Activated T-cell treated with anti-CD3 and anti-CD28 coated beads, Interleukin-2, amount 50 U/mL, for 48 hours (primary cell): ENCODE measurements around the gene IMMT.

ENCODE experiments used
- DNase-seq, 2 experiments: peaks; one replicate each; pipeline ENCODE4 v3.0.0-alpha.2; 2020

The IMMT gene

DNA sequence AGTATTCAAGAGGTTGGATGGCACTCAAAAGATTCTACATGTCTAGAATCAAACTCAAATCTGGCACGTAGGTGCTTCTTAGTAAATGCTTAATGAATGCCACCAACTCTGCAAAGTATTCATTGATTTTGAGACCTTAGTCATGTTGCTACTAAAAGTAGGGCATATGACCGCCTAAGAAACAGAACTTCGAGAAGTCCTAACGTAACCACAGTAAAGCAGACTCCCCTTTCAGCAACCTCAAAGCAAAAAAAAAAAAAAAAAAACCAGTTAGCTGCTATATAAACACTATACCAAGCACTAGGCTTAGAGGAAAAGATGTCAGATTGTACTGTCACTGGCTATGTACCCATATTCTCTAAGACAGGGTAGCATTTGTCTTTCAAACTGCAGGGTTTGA, 55.3 kb downstream of the IMMT start:
- no peak for DNase-seq

DNA sequence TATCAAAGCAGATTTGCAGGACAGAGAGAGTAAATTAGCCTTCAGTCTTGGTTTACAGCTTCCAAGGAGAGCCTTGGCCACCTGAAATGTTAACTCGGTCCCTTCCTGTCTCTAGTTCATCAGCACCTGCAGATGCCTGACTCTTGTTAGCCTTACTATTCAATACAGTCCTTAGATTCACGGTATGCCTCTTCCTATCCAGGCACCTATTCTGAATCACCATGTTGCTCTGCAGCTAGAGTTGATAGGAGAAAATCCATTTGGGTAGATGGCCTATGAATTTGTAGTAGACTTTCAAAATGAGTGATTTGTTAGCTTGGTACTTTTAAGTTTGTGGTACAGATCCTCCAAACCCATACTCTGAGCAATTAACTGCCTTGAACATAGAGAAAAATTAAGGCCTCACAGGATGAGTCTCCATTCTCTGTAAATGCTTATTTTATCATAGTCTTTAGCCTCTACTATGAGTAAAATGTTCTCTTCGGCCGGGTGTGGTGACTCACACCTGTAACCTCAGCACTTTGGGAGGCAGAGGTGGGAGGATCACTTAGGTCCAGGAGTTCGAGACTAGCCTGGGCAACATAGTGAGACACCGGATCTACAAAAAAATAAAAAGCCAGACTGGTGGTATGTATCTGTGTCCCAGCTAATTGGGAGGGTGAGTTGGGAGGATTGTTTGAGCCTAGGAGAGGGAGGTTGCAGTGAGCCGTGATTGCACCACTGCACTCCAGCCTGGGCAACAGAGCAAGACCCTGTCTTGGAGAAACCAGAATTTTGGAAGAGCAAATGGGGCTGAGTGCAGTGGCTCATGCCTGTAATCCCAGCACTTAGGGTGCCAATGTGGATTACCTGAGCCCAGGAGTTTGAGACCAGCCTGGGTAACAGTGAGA, 56.3 kb downstream of the IMMT start:
- DNase-seq: no peak

DNA sequence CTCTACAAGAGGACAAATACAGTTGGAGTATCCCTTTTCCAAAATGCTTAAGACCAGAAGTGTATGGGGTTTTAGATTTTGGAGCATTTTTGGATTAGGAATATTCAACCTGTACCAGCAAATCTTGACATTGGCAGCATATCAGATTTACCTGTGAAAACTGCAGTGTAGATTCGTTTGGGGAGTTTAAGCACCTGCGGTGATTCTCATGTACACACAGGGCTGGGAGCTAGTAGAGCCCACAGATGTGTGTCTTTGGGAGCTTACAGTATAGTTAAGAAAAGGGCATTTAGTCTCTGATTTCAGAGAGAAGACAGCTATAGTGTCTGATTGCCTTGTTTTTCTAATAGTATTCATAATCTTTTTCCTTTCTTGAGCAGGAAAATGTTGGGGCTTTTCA, 59.1 kb downstream of the IMMT start:
- DNase-seq: no peak

DNA sequence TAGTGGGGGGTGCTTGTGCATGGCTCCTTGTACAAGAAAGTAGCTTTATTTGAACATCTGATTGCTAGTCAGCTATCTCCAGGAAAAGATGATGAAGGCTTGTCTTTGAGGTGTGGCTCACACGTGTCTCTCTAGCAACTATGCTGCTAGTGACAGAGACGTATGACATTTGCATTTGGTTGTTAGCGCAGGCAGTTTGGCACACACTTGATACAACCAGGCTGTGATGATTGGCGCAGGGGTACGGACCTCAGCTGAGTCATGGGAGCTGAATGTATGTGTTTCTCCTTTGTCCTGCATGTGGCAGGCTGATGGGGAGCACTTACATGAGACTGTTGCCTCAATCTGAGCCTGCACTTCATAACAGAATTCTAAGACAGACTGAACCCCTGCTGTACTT, 59.6 kb downstream of the IMMT start:
- no peak for DNase-seq

DNA sequence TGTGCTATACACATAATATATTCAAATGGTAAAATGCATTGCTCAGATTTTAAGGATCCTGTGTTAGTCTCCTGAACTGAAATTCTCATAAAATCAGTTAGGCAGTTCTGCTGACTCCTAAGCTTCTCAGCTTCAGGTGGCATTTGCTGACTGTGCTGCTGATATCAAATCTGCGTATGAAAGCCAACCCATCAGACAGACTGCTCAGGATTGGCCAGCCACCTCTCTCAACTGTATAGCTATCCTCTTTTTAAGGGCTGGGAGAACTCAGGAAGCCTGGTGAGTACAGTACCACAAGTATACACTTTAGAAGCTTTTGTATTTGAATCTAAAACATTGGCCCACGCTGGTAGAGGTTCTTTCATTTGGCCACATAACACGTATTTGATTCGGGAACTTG, 60.6 kb downstream of the IMMT start:
- DNase-seq: no peak

DNA sequence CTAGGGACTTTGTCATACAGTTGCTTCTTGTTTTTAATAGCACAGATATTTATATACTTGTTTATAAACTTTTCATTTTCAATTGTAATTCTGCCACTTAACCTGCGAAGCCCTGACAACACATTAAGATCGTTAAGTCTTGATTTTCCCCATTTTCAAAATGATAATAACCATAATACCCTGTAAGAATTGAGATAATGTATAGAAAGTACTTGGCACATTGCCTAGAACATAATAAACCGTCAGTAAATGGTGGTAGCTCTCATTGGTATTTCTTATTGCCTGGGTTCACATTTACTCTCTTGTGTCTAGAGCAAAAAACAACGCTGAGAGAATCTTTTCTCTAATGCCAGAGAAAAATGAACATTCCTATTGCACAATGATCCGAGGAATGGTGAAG, 70.6 kb downstream of the IMMT start:
- no peak for DNase-seq

DNA sequence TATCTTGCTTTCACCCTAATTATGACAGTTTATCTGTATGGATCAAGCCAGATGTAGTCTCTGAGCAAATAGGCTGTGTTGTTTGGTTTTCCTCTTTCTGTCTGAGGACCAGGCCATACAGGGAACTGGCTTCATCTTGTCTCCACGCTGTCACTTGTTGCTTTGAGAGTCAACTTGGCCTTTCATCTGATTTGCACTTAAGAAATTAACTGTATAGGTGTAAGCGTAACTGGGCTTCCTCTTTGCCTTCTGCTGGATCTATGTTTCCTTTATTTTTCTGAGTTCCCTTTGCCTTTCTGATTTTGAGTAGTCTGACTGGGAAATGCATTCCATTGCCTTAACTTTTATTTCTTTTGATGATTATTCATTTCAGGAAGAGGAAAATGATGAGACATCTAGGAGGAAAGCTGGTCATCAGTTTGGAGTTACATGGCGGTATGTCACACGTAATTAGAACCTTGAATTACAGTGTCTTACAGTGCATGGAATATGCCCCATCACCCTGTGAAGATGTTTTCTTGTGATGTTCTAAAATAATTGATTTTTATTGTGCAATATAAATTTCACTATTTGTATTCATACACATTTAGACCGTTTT, 71.8 kb downstream of the IMMT start:
- no peak for DNase-seq

DNA sequence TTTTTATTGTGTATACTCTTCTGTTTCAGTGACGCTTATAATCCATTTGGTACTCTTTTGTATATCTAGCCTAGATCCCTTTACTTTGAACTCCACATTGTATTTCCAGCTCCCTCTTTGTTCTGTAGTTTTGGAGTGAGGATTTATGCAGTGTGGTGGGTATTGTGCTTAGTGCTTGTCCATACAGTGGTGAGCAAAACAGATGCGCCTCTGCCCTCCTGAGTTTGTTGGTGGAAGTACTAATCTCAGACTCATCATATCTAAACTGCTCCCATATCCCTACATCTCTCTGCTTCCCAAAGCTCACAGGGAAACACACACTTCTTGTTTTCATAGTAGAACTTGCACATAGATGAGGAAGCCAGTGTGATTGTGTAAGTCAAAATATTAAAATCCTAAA, 77.1 kb downstream of the IMMT start:
- no peak for DNase-seq

DNA sequence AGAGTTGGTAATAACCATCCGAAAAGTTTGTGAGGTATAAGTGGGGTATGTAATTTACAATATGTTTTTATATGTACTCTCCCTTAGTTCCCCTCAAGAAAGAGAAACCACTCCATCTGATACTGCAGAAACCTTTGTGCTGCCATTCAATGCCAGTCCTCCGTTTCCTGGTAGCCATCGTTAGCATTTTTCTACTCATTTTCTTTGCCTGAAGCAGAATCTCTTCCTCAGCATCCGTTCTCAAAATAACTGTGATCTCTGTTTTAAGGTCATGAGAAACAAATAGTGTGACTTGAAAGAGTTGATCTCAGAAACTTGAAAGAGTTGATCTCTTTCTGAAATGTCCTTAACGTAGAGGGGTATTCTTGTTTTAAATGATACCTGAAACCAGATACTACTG, 88.2 kb downstream of the IMMT start:
- no peak for DNase-seq

DNA sequence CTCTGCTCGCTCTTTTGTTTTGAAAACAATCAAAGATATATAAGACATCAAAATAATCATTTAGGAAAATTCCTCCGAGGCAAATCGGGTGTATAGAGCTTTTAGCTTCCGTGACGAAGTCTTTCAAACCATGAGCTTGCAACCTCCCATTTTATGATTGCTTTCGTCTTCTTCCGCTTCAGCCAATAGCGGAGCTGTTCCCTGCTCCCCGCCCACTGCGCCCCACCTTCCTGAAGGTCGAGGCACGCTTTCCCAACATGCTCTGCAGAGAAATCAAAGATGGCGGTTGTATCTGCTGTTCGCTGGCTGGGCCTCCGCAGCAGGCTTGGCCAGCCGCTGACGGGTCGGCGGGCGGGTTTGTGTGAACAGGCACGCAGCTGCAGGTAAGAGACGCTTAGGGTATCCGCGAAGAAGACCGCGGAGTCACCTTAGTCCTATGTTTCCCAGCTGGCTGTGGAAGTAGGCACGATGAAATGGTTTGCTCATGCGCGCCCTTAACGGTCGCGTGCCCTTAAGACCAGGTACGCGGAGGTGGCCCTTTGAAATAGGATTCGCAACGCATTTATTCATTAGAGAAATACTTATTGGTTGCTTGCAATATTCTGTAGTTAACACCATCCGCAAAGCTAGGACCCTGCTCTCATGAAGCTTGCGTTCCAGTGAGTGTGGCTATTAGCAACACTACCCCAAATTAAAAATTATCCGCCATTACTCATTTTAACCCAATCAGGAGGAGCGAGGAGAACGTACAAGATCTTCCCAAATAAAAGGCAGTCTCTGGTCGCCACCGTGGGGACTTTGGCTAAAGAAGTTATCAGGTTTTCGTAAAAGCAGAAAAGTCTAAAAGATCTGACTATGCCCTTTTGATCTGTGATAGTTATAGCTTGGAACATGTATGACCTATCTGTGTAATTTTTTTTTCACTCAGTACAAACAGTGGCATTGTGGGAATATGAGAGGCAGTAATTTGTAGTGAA, 89.0 kb downstream of the IMMT start, which contains the start of gene PTCD3:
TSS of gene PTCD3 (plus strand) at position 267 of the 977 bp plus-strand sequence. CDS start at position 280, 13 bp downstream.
- peak; percentile 94 to 95 for DNase-seq

DNA sequence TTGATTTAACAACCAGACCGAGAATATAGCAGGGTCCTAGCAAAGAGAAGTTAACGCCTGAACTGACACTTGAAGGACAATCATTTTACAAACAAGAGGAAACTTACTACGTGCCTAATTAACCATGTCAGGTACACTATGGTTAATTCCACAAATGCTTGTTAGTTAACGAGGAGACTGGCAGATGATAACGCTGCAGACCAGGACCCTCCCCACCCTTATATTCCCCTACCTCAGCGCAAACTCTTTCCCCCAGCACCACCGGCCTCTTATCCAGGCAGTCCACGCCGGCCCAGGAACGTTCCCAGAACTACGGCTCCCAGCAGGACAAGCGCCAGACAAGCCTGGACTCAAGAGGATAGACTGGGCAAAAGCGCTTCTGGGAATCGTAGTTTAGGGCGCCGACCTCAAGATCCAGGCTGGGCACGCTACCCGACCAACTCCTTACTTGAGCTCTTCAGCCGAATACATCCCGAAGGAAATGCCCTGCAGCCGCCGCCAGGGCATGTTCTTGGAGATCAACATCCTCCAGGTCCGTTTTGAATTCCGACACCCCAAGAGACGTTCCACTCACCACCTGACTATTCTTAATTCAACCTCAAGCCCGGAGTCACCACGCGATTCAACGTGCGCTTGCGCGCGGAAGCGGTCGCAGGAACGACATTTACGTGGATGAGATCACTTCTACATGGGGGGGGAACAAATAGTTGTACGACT, 89.9 kb downstream of the IMMT start, which contains the start of gene POLR1A:
TSS of gene POLR1A (minus strand) at position 635 of the 717 bp plus-strand sequence. CDS start at position 525, 110 bp downstream.
- DNase-seq: peak; percentile 87 to 89

DNA sequence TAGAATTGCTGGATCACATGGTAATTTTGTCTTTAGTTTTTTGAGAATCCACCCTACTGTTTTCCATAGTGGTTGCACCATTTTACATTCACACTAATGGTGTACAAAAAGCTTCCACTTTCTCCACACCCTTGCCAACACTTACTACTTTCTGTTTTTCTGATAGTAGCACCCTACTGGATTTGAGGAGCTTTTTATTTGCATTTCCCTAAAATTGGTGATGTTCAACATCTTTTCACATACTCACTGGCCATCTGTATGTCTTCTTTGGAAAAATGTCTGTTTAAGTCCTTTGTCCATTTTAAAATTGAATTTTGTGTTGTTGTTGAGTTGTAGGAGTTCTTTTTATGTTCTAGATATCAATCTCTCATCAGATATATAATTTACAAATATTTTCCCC, 93.1 kb downstream of the IMMT start:
- no peak for DNase-seq

DNA sequence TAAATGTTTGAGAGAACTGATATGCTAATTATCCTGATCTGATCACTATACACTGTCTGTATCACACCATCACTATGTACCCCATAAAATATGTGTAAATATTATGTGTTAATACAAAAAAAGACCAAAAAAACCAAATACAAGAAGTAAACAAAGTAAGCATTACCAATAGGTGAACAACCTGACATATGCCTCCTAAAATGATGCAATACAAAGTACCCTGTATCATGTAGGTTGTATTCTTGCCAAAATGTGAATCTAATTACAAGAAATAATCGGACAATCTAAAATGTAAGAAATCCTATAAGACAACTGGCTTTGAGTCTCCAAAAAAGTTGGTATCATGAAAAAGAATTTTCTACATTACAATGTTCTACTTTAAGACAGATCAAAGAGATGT, 97.3 kb downstream of the IMMT start:
- DNase-seq: no peak

DNA sequence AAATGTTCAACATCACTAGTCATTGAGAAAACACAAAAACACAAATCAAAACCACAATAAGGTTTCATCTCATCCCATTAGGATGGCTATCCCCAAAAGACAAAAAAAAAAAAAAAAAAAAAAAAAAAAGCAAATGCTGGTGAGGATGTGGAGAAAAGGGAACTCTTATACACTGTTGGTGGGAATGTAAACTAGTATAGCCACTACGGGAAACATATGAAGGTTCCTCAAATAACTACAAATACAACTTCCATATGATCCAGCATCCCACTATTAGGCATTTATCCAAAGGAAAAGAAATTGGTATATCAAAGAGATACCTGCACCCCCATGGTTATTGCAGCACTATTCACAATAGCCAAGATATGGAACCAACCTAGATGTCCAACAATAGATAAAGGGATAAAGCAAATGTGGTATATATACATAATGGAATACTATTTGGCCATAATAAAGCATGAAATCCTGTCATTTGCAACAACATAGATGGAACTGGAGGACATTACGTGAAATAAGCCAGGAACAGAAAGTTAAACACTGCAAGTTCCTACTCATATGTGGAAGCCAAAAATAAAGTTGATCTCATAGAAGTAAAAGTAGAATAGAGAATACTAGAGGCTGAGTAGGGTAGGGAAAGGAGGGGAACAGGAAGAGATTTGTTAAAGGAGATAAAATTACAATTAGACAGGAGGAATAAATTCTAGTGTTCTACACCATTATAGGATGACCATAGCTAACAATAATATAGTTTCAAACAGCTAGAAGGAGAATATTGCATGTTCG, 98.0 kb downstream of the IMMT start:
- no peak for DNase-seq

DNA sequence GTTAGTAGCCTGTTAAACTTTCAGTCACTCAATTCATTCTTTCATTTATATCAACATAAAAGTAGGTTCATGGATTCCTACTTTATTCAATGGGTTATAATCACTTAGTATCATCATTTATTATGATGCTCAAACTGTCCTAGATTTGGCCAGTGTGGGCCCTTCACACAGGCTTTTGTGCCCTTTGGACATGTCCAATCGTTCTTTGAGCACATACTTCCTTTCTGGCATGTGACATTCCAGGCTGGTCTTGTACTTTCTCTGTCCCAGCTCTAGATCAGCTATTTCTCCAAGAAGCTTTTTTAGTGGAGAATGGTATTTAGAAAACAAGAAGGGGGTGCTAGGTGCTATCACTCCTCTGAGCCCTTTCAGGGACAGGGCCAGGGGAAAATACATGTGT, 101.0 kb downstream of the IMMT start:
- no peak for DNase-seq
